HepG2 (cell line): ENCODE data around the gene BAHD1. TPM values are rescaled to one million over a fixed set of nuclear protein-coding genes. Genes with fewer than 3 reads are reported as not detected.

Experiments used
- ATAC-seq: fragments of 200-7000 bp; cut with Tn5 transposase; 3 replicates; pipeline ENCODE4 v1.9.1; 2020; ENCODE audit warnings: mild to moderate bottlenecking, moderate library complexity
- BruUV-seq: library from RNA; stranded (reverse); fragments of 400-500 nt; replicated peaks from 2 replicates; lab custom pipeline; 2021; lab: Mats Ljungman, UMichigan
- CTCF ChIA-PET: fragments of 300-600 bp; formaldehyde crosslinking; extraction: SDS; loops from one replicate; lab custom pipeline; 2021; ENCODE audit warnings: low total read pairs, inconsistent platforms, low intra/inter-chr PET ratio; lab: Yijun Ruan, JAX
- POLR2A ChIA-PET: fragments of 350-600 bp; sonication (Branson Sonifier 250); formaldehyde crosslinking; loops from one replicate; lab custom pipeline; 2020; ENCODE audit warnings: antibody characterized with exemption, inconsistent platforms; lab: Yijun Ruan, JAX
- DNase-seq: peaks from one replicate; pipeline ENCODE4 v3.0.0-alpha.2; 2015; ENCODE audit warnings: low spot score
- FAIRE-seq: peaks from 3 replicates; lab custom pipeline; 2011; peaks lifted over from hg19 to GRCh38; lab: Jason Lieb, UNC
- H2AFZ ChIP-seq: one replicate; pipeline ENCODE4 v1.6.1; 2011; ENCODE audit warnings: low read length, inconsistent platforms
- H3K27ac ChIP-seq: fragments of 300-600 bp; 3 replicates; pipeline ENCODE4 v1.8.0; 2011; ENCODE audit warnings: mixed run types, mild to moderate bottlenecking, mixed read lengths, low read length, inconsistent platforms; ENCODE audit not compliant: insufficient read depth; ENCODE audit errors: extremely low read length
- H3K27me3 ChIP-seq, 2 experiments: fragments of 200-600 bp in 1 of 2; 2 replicates in 1 of 2; 3 replicates in 1 of 2; pipeline versions ENCODE4 v1.6.0 to v1.8.0; 2011; ENCODE audit warnings: low read length in 2 of 2, mild to moderate bottlenecking in 2 of 2, moderate library complexity in 2 of 2, inconsistent platforms in 1 of 2; ENCODE audit not compliant: insufficient read depth in 2 of 2, control insufficient read depth in 1 of 2
- H3K36me3 ChIP-seq, 2 experiments: fragments of 200-600 bp in 1 of 2; replicated peaks in 1 of 2; 2 replicates in 1 of 2; 3 replicates in 1 of 2; pipeline versions ENCODE4 v1.5.1 to v1.8.0; 2011; ENCODE audit warnings: low read length in 2 of 2, inconsistent platforms in 1 of 2; ENCODE audit not compliant: insufficient read depth in 2 of 2, control insufficient read depth in 1 of 2
- H3K4me1 ChIP-seq: 2 replicates; pipeline ENCODE4 v1.5.1; 2012; ENCODE audit warnings: low read length, inconsistent platforms; ENCODE audit not compliant: insufficient read depth
- H3K4me2 ChIP-seq: 2 replicates; pipeline ENCODE4 v1.6.0; 2011; ENCODE audit warnings: low read depth, low read length, inconsistent platforms
- H3K4me3 ChIP-seq, 3 experiments: fragments of 200-600 bp in 1 of 3; sonication (generic), shearing (Covaris generic) in 1 of 3; replicated peaks in 1 of 3; 2 replicates each; pipeline ENCODE4 v1.5.1; 2011 to 2016; ENCODE audit warnings: low read length in 3 of 3, inconsistent platforms in 2 of 3, low read depth in 2 of 3, mild to moderate bottlenecking in 2 of 3, control low read depth in 1 of 3, mixed read lengths in 1 of 3; ENCODE audit not compliant: insufficient read depth in 1 of 3
- H3K79me2 ChIP-seq: one replicate; pipeline ENCODE4 v1.6.1; 2011; ENCODE audit warnings: low read length, inconsistent platforms; ENCODE audit not compliant: insufficient read depth
- H3K9ac ChIP-seq: 2 replicates; pipeline ENCODE4 v1.6.0; 2011; ENCODE audit warnings: mild to moderate bottlenecking, low read depth, low read length, inconsistent platforms; ENCODE audit not compliant: insufficient read depth
- H3K9me3 ChIP-seq: 2 replicates; pipeline ENCODE4 v1.5.1; 2012; ENCODE audit warnings: mild to moderate bottlenecking, low read length
- H4K20me1 ChIP-seq: 2 replicates; pipeline ENCODE4 v1.6.0; 2011; ENCODE audit warnings: inconsistent platforms, mild to moderate bottlenecking, low read length, moderate library complexity; ENCODE audit not compliant: insufficient read depth
- ATRX ChIP-seq: sonication (generic); formaldehyde crosslinking; IDR thresholded peaks from 2 replicates; pipeline ENCODE4 v1.4.0; 2020; ENCODE audit warnings: missing genetic modification reagents, borderline replicate concordance
- CENPT ChIP-seq: sonication (generic); formaldehyde crosslinking; IDR thresholded peaks from 2 replicates; pipeline ENCODE4 v1.8.0; 2022; ENCODE audit warnings: low read depth, mild to moderate bottlenecking, moderate library complexity, missing genetic modification reagents
- SATB2 ChIP-seq: sonication (generic); formaldehyde crosslinking; IDR thresholded peaks from 2 replicates; pipeline ENCODE4 v1.5.0; 2020; ENCODE audit warnings: missing genetic modification reagents
- ZNF550 ChIP-seq: sonication (generic); formaldehyde crosslinking; IDR thresholded peaks from 2 replicates; pipeline ENCODE4 v1.4.0; 2020; ENCODE audit warnings: mild to moderate bottlenecking, missing genetic modification reagents, borderline replicate concordance
- ZNF557 ChIP-seq: sonication (generic); formaldehyde crosslinking; IDR thresholded peaks from 2 replicates; pipeline ENCODE4 v1.4.0; 2020; ENCODE audit warnings: missing genetic modification reagents
- ZSCAN21 ChIP-seq: sonication (generic); formaldehyde crosslinking; IDR thresholded peaks from 2 replicates; pipeline ENCODE4 v1.8.0; 2022; ENCODE audit warnings: mild to moderate bottlenecking, missing genetic modification reagents, moderate library complexity, borderline replicate concordance
- WGBS: methylation state at CpG from one replicate; pipeline ENCODE4 v1.1.6; 2017; ENCODE audit warnings: low lambda C conversion rate; 5-methylcytosine and 5-hydroxymethylcytosine counted together
- in situ Hi-C: cut with HindIII; loops from 2 replicates; pipeline ENCODE4 v1.10.0; 2017; ENCODE audit warnings: low pct_unique_long_range_greater_than_20kb; ENCODE audit not compliant: extremely low pct_ligation_motif_present
- intact Hi-C: fragments of 100-400 bp; cut with micrococcal nuclease; formaldehyde crosslinking; loops from one replicate; pipeline ENCODE4 v1.10.0; 2022; ENCODE audit not compliant: unreplicated experiment
- polyA plus RNA-seq, 8 experiments: library from polyadenylated mRNA; depleted of rRNA in 3 of 8; stranded (reverse) in 7 of 8; unstranded in 1 of 8; fragments of >200 nt; fragmentation: Illumina TruSeq in 4 of 8; extraction: Trizol in 4 of 8; gene quantifications; 2 replicates each; pipeline versions ENCODE4 v1.2.1 to v1.2.3, GENCODE V29; 2011 to 2016; ENCODE audit warnings: low read depth in 4 of 8, missing spikeins in 1 of 8, mixed read lengths in 1 of 8; ENCODE audit not compliant: insufficient read depth in 1 of 8
- total RNA-seq, 5 experiments: library from RNA; depleted of rRNA; stranded (reverse); fragments of >200 nt; fragmentation: Illumina TruSeq; extraction: Trizol; gene quantifications; 2 replicates each; pipeline ENCODE4 v1.2.3, GENCODE V29; 2016; ENCODE audit warnings: low read depth in 1 of 5
- TF ChIP-seq, protein P1 (sequence below): sonication (generic); formaldehyde crosslinking; IDR thresholded peaks from 2 replicates; pipeline ENCODE4 v1.4.0; 2020; ENCODE audit warnings: mild to moderate bottlenecking, missing genetic modification reagents
- TF ChIP-seq, protein P2 (sequence below): IDR thresholded peaks from 2 replicates; pipeline ENCODE4 v1.6.1; 2012; ENCODE audit warnings: low read depth, low read length, improper control_type of control experiment
- TF ChIP-seq, protein P3 (sequence below): sonication (generic); formaldehyde crosslinking; conservative IDR thresholded peaks from 2 replicates; pipeline ENCODE4 v1.8.1; 2023; ENCODE audit warnings: missing genetic modification reagents
- TF ChIP-seq, protein P4 (sequence below): sonication (generic); formaldehyde crosslinking; IDR thresholded peaks from 2 replicates; pipeline ENCODE4 v1.4.0; 2020; ENCODE audit warnings: low read depth, mild to moderate bottlenecking, missing genetic modification reagents
- TF ChIP-seq, protein P5 (sequence below): sonication (generic); formaldehyde crosslinking; IDR thresholded peaks from 2 replicates; pipeline ENCODE4 v1.4.0; 2020; ENCODE audit warnings: mild to moderate bottlenecking, missing genetic modification reagents

BAHD1 gene
- total and polyA plus RNA-seq, 2 of the 13 experiments (the other 11 are each of a cell fraction or from before 2014, with no cell fraction given), result 3.3 to 8.7 TPM

DNA sequence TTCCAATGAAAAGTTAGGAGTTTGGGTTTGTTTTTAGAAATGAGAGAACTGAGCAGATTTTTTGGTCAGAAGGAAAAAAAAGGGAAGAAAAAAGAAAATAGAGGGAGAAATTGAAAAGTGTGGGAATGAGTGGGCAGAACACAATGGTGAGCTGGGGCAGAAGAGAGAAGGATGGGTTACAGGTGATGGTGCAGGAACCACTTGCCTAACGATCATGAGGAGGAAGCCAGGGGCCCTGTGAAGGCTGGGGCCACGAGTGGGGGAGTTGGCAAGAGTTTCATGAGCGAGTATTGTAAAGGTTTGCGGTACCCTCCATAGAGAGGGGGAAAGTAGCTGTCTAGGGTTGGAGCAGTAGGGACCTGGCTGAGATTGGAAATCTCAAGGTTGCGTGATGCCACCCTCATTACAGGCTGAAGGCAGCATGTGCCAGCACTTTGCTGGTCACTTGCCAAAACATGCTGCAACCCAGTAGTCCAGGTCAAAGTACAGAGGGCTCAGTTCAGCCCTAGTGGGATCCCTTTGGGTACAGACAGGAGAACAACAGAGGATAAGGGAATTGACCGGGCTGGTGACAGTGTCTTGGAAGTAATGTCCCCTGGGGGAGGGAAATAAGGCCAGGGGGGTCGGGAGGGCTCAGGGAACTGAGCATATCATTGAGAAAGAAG lies 28.5 kb upstream of the BAHD1 start (continued):
- TF ChIP-seq, protein P1, sequence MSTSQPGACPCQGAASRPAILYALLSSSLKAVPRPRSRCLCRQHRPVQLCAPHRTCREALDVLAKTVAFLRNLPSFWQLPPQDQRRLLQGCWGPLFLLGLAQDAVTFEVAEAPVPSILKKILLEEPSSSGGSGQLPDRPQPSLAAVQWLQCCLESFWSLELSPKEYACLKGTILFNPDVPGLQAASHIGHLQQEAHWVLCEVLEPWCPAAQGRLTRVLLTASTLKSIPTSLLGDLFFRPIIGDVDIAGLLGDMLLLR (CRISPR knock-in tag), result no peak

DNA sequence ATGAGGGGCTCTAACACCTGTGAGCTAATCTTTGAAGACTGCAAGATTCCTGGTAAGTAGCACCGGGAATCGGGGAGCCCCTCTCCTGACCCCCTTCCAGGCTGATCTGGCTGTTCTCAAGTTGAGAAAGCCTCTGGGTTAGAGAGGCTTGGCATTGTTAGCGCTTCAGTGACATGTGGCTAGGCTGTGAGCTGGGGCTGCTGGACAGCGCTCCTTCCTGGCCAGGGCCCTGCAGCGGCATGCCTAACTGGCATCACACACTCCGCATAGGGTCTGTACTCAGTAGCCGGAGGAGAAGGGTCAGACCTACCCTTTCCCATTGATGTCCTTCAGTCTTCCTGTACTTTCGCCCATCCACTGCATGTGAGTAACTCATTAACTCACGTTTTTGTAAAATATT lies 27.7 kb upstream of the BAHD1 start:
- CTCF ChIA-PET, result no interaction called here

More for the DNA sequence above, 27.7 kb upstream of the BAHD1 start:
- in situ Hi-C loops (no loop called here), intact Hi-C loops (no loop called here)
- TF ChIP-seq ZNF557 (CRISPR knock-in tag) (no peak), ATRX (CRISPR knock-in tag) (no peak), SATB2 (CRISPR knock-in tag) (no peak), ZNF550 (no peak), ZSCAN21 (no peak), CENPT (CRISPR knock-in tag) (no peak)
- TF ChIP-seq, protein P2, sequence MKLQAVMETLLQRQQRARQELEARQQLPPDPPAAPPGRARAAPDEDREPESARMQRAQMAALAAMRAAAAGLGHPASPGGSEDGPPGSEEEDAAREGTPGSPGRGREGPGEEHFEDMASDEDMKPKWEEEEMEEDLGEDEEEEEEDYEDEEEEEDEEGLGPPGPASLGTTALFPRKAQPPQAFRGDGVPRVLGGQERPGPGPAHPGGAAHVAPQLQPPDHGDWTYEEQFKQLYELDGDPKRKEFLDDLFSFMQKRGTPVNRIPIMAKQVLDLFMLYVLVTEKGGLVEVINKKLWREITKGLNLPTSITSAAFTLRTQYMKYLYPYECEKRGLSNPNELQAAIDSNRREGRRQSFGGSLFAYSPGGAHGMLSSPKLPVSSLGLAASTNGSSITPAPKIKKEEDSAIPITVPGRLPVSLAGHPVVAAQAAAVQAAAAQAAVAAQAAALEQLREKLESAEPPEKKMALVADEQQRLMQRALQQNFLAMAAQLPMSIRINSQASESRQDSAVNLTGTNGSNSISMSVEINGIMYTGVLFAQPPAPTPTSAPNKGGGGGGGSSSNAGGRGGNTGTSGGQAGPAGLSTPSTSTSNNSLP, result no peak
- TF ChIP-seq, protein P3, sequence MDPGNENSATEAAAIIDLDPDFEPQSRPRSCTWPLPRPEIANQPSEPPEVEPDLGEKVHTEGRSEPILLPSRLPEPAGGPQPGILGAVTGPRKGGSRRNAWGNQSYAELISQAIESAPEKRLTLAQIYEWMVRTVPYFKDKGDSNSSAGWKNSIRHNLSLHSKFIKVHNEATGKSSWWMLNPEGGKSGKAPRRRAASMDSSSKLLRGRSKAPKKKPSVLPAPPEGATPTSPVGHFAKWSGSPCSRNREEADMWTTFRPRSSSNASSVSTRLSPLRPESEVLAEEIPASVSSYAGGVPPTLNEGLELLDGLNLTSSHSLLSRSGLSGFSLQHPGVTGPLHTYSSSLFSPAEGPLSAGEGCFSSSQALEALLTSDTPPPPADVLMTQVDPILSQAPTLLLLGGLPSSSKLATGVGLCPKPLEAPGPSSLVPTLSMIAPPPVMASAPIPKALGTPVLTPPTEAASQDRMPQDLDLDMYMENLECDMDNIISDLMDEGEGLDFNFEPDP, result no peak
- TF ChIP-seq, protein P4, sequence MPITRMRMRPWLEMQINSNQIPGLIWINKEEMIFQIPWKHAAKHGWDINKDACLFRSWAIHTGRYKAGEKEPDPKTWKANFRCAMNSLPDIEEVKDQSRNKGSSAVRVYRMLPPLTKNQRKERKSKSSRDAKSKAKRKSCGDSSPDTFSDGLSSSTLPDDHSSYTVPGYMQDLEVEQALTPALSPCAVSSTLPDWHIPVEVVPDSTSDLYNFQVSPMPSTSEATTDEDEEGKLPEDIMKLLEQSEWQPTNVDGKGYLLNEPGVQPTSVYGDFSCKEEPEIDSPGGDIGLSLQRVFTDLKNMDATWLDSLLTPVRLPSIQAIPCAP (CRISPR knock-in tag), result no peak
- TF ChIP-seq, protein P5, sequence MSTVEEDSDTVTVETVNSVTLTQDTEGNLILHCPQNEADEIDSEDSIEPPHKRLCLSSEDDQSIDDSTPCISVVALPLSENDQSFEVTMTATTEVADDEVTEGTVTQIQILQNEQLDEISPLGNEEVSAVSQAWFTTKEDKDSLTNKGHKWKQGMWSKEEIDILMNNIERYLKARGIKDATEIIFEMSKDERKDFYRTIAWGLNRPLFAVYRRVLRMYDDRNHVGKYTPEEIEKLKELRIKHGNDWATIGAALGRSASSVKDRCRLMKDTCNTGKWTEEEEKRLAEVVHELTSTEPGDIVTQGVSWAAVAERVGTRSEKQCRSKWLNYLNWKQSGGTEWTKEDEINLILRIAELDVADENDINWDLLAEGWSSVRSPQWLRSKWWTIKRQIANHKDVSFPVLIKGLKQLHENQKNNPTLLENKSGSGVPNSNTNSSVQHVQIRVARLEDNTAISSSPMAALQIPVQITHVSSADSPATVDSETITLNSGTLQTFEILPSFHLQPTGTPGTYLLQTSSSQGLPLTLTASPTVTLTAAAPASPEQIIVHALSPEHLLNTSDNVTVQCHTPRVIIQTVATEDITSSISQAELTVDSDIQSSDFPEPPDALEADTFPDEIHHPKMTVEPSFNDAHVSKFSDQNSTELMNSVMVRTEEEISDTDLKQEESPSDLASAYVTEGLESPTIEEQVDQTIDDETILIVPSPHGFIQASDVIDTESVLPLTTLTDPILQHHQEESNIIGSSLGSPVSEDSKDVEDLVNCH (CRISPR knock-in tag), result no peak
- Histone ChIP-seq H2AFZ (no peak overlapping the region), H3K9ac (no peak overlapping the region), H3K36me3 (peaks cover 25 to 56% of the 10 kb centered on the region in 2 experiments), H3K4me3 (no peak overlapping the region), H3K4me2 (no peak overlapping the region), H3K79me2 (no peaks in the 10 kb centered on the region), H3K9me3 (no peaks in the 10 kb centered on the region), H3K27me3 (no peaks in the 10 kb centered on the region), H4K20me1 (no peaks in the 10 kb centered on the region; the same call in 1 of the 2 replicates), H3K4me1 (peaks cover 26% of the 10 kb centered on the region), H3K27ac (peak overlapping the region; percentile 39)
- no TSS peak for BruUV-seq
- 92% methylated on average over 4 of the region's 9 CpGs for WGBS
- no peak for FAIRE-seq
- ATAC-seq, result no peak; the same call in 2 of the 3 replicates
- POLR2A ChIA-PET, result no interaction called here
- no peak for DNase-seq
